Measurements from ENCODE around the gene TOGARAM2.

TOGARAM2 gene

GRCh38 chr2:29041161-29041660, 60.1 kb downstream of the TOGARAM2 start:
- Histone ChIP-seq H3K36me3 (ENCODE audit: control insufficient read depth, insufficient read depth, low read length) (no peaks in the 10 kb centered on the region), H3K27ac (ENCODE audit: low read depth, low read length) (no peak overlapping the region), H3K9ac (ENCODE audit: low read length) (no peak overlapping the region), H3K4me3 (ENCODE audit: low read length) (no peak overlapping the region), H3K4me1 (ENCODE audit: control insufficient read depth, insufficient read depth, low read length) (peaks cover 7% of the 10 kb centered on the region), H3K27me3 (ENCODE audit: control insufficient read depth, insufficient read depth, low read length) (no peaks in the 10 kb centered on the region)

- Histone ChIP-seq H3K36me3 (ENCODE audit: control insufficient read depth, insufficient read depth, low read length) (no peaks in the 10 kb centered on the region), H3K4me1 (ENCODE audit: control insufficient read depth, insufficient read depth, low read length) (peaks cover 7% of the 10 kb centered on the region), H3K4me3 (ENCODE audit: low read length) (no peak overlapping the region), H3K9ac (ENCODE audit: low read length) (no peak overlapping the region), H3K27ac (ENCODE audit: low read depth, low read length) (no peak overlapping the region), H3K27me3 (ENCODE audit: control insufficient read depth, insufficient read depth, low read length) (no peaks in the 10 kb centered on the region)
These were observed 61.5 kb downstream of the TOGARAM2 start for GRCh38 chr2:29042561-29043075.

- no peak overlapping the region for H3K9ac ChIP-seq (ENCODE audit: low read length)
- H3K27ac ChIP-seq (ENCODE audit: low read depth, low read length): no peak overlapping the region
- H3K4me1 ChIP-seq (ENCODE audit: control insufficient read depth, insufficient read depth, low read length): peaks cover 7% of the 10 kb centered on the region
- no peak overlapping the region for H3K4me3 ChIP-seq (ENCODE audit: low read length)
- H3K36me3 ChIP-seq (ENCODE audit: control insufficient read depth, insufficient read depth, low read length): no peaks in the 10 kb centered on the region
- H3K27me3 ChIP-seq (ENCODE audit: control insufficient read depth, insufficient read depth, low read length): no peaks in the 10 kb centered on the region
These were observed 63.4 kb downstream of the TOGARAM2 start for GRCh38 chr2:29044459-29044858.

GRCh38 chr2:29046321-29046720, 65.2 kb downstream of the TOGARAM2 start:
- H3K4me1 ChIP-seq (ENCODE audit: control insufficient read depth, insufficient read depth, low read length): peaks cover 5% of the 10 kb centered on the region
- H3K27me3 ChIP-seq (ENCODE audit: control insufficient read depth, insufficient read depth, low read length): no peaks in the 10 kb centered on the region
- no peak overlapping the region for H3K4me3 ChIP-seq (ENCODE audit: low read length)

GRCh38 chr2:29047083-29047845, 66.2 kb downstream of the TOGARAM2 start:
- H3K27me3 ChIP-seq (ENCODE audit: control insufficient read depth, insufficient read depth, low read length): no peaks in the 10 kb centered on the region
- H3K4me3 ChIP-seq (ENCODE audit: low read length): no peak overlapping the region
- peaks cover 3% of the 10 kb centered on the region for H3K4me1 ChIP-seq (ENCODE audit: control insufficient read depth, insufficient read depth, low read length)
- H3K36me3 ChIP-seq (ENCODE audit: control insufficient read depth, insufficient read depth, low read length): no peaks in the 10 kb centered on the region
- no peak overlapping the region for H3K9ac ChIP-seq (ENCODE audit: low read length)
- H3K27ac ChIP-seq (ENCODE audit: low read depth, low read length): no peak overlapping the region

More at GRCh38 chr2:29046321-29046720, 65.2 kb downstream of the TOGARAM2 start:
- Histone ChIP-seq H3K27ac (ENCODE audit: low read depth, low read length) (no peak overlapping the region), H3K9ac (ENCODE audit: low read length) (no peak overlapping the region), H3K36me3 (ENCODE audit: control insufficient read depth, insufficient read depth, low read length) (no peaks in the 10 kb centered on the region)

- H3K36me3 ChIP-seq (ENCODE audit: control insufficient read depth, insufficient read depth, low read length): no peaks in the 10 kb centered on the region
- peaks cover 10% of the 10 kb centered on the region for H3K4me1 ChIP-seq (ENCODE audit: control insufficient read depth, insufficient read depth, low read length)
- no peak overlapping the region for H3K4me3 ChIP-seq (ENCODE audit: low read length)
- H3K27me3 ChIP-seq (ENCODE audit: control insufficient read depth, insufficient read depth, low read length): no peaks in the 10 kb centered on the region
- no peak overlapping the region for H3K27ac ChIP-seq (ENCODE audit: low read depth, low read length)
- H3K9ac ChIP-seq (ENCODE audit: low read length): no peak overlapping the region
These were observed 69.5 kb downstream of the TOGARAM2 start for GRCh38 chr2:29050591-29050990.

GRCh38 chr2:29051730-29052129, 70.6 kb downstream of the TOGARAM2 start:
- no peak overlapping the region for H3K4me3 ChIP-seq (ENCODE audit: low read length)
- H3K27ac ChIP-seq (ENCODE audit: low read depth, low read length): no peak overlapping the region
- H3K36me3 ChIP-seq (ENCODE audit: control insufficient read depth, insufficient read depth, low read length): no peaks in the 10 kb centered on the region
- no peak overlapping the region for H3K9ac ChIP-seq (ENCODE audit: low read length)
- no peaks in the 10 kb centered on the region for H3K27me3 ChIP-seq (ENCODE audit: control insufficient read depth, insufficient read depth, low read length)
- peaks cover 10% of the 10 kb centered on the region for H3K4me1 ChIP-seq (ENCODE audit: control insufficient read depth, insufficient read depth, low read length)

GRCh38 chr2:29052807-29053206, 71.7 kb downstream of the TOGARAM2 start:
- no peaks in the 10 kb centered on the region for H3K27me3 ChIP-seq (ENCODE audit: control insufficient read depth, insufficient read depth, low read length)
- no peak overlapping the region for H3K4me3 ChIP-seq (ENCODE audit: low read length)
- H3K36me3 ChIP-seq (ENCODE audit: control insufficient read depth, insufficient read depth, low read length): no peaks in the 10 kb centered on the region
- H3K27ac ChIP-seq (ENCODE audit: low read depth, low read length): no peak overlapping the region
- H3K9ac ChIP-seq (ENCODE audit: low read length): no peak overlapping the region
- H3K4me1 ChIP-seq (ENCODE audit: control insufficient read depth, insufficient read depth, low read length): peaks cover 10% of the 10 kb centered on the region

GRCh38 chr2:29053223-29053622, 72.1 kb downstream of the TOGARAM2 start:
- peaks cover 10% of the 10 kb centered on the region for H3K4me1 ChIP-seq (ENCODE audit: control insufficient read depth, insufficient read depth, low read length)
- H3K36me3 ChIP-seq (ENCODE audit: control insufficient read depth, insufficient read depth, low read length): no peaks in the 10 kb centered on the region
- no peak overlapping the region for H3K27ac ChIP-seq (ENCODE audit: low read depth, low read length)
- H3K9ac ChIP-seq (ENCODE audit: low read length): no peak overlapping the region
- H3K27me3 ChIP-seq (ENCODE audit: control insufficient read depth, insufficient read depth, low read length): no peaks in the 10 kb centered on the region
- no peak overlapping the region for H3K4me3 ChIP-seq (ENCODE audit: low read length)

GRCh38 chr2:29053670-29054400, 72.7 kb downstream of the TOGARAM2 start:
- no peak overlapping the region for H3K4me3 ChIP-seq (ENCODE audit: low read length)
- H3K36me3 ChIP-seq (ENCODE audit: control insufficient read depth, insufficient read depth, low read length): no peaks in the 10 kb centered on the region
- peaks cover 10% of the 10 kb centered on the region for H3K4me1 ChIP-seq (ENCODE audit: control insufficient read depth, insufficient read depth, low read length)
- no peak overlapping the region for H3K9ac ChIP-seq (ENCODE audit: low read length)
- no peaks in the 10 kb centered on the region for H3K27me3 ChIP-seq (ENCODE audit: control insufficient read depth, insufficient read depth, low read length)
- H3K27ac ChIP-seq (ENCODE audit: low read depth, low read length): no peak overlapping the region

GRCh38 chr2:29054430-29054829, 73.3 kb downstream of the TOGARAM2 start:
- H3K4me3 ChIP-seq (ENCODE audit: low read length): no peak overlapping the region
- no peak overlapping the region for H3K27ac ChIP-seq (ENCODE audit: low read depth, low read length)
- H3K4me1 ChIP-seq (ENCODE audit: control insufficient read depth, insufficient read depth, low read length): peaks cover 10% of the 10 kb centered on the region
- no peak overlapping the region for H3K9ac ChIP-seq (ENCODE audit: low read length)
- H3K27me3 ChIP-seq (ENCODE audit: control insufficient read depth, insufficient read depth, low read length): no peaks in the 10 kb centered on the region
- H3K36me3 ChIP-seq (ENCODE audit: control insufficient read depth, insufficient read depth, low read length): no peaks in the 10 kb centered on the region

GRCh38 chr2:29055601-29056000, 74.5 kb downstream of the TOGARAM2 start:
- no peak overlapping the region for H3K4me3 ChIP-seq (ENCODE audit: low read length)
- H3K27ac ChIP-seq (ENCODE audit: low read depth, low read length): no peak overlapping the region
- H3K27me3 ChIP-seq (ENCODE audit: control insufficient read depth, insufficient read depth, low read length): no peaks in the 10 kb centered on the region
- no peaks in the 10 kb centered on the region for H3K36me3 ChIP-seq (ENCODE audit: control insufficient read depth, insufficient read depth, low read length)
- H3K4me1 ChIP-seq (ENCODE audit: control insufficient read depth, insufficient read depth, low read length): peaks cover 10% of the 10 kb centered on the region
- H3K9ac ChIP-seq (ENCODE audit: low read length): no peak overlapping the region
